A549 (cell line): ENCODE results near the gene DDN. TPM values are rescaled to one million over a fixed set of nuclear protein-coding genes. Genes with fewer than 3 reads are reported as not detected.

Experiments used
- ATAC-seq, 2 experiments: fragments of 200-7000 bp in 1 of 2; fragments of >200 bp in 1 of 2; cut with Nextera tagmentation in 1 of 2; cut with Tn5 transposase in 1 of 2; 3 replicates each; pipeline versions ENCODE4 v1.8.0 to v1.9.1; 2018 to 2020; ENCODE audit warnings: mild to moderate bottlenecking in 1 of 2, moderate library complexity in 1 of 2
- CTCF ChIA-PET: fragments of 300-600 bp; sonication (Branson Sonifier 250); formaldehyde crosslinking; extraction: SDS; loops from one replicate; lab custom pipeline; 2021; ENCODE audit warnings: antibody characterized with exemption, inconsistent platforms; lab: Yijun Ruan, JAX
- POLR2A ChIA-PET: fragments of 350-600 bp; formaldehyde crosslinking; extraction: SDS; loops from one replicate; lab custom pipeline; 2021; ENCODE audit warnings: antibody characterized with exemption, inconsistent platforms; lab: Yijun Ruan, JAX
- DNase-seq, 2 experiments: peaks; one replicate each; pipeline versions ENCODE4 v3.0.0 to v3.0.0-alpha.2; 2011 to 2016; ENCODE audit warnings: low read depth in 1 of 2, low spot score in 1 of 2
- FAIRE-seq: peaks from 2 replicates; lab custom pipeline; 2011; peaks lifted over from hg19 to GRCh38; lab: Jason Lieb, UNC
- H3K27ac ChIP-seq, 2 experiments: fragments of >200 bp; sonication (Bioruptor Twin); formaldehyde crosslinking; 3 replicates each; pipeline ENCODE4 v1.5.1; 2016 to 2017
- H3K4me1 ChIP-seq: fragments of >200 bp; sonication (Bioruptor Twin); formaldehyde crosslinking; 3 replicates; pipeline ENCODE4 v1.6.1; 2016
- H3K4me2 ChIP-seq: fragments of >200 bp; sonication (Bioruptor Twin); formaldehyde crosslinking; 3 replicates; pipeline ENCODE4 v1.6.1; 2016
- H3K4me3 ChIP-seq: fragments of >200 bp; sonication (Bioruptor Twin); formaldehyde crosslinking; 3 replicates; pipeline ENCODE4 v1.5.1; 2016
- H3K9me3 ChIP-seq: fragments of >200 bp; sonication (Bioruptor Twin); formaldehyde crosslinking; 3 replicates; pipeline ENCODE4 v1.6.1; 2016
- BHLHE40 ChIP-seq: IDR thresholded peaks from 2 replicates; pipeline ENCODE4 v1.6.1; 2012; ENCODE audit warnings: low read depth, low read length, inconsistent platforms
- CHD4 ChIP-seq: fragments of 200-600 bp; sonication (generic); IDR thresholded peaks from 2 replicates; pipeline ENCODE4 v1.6.1; 2016; ENCODE audit warnings: antibody characterized with exemption, mild to moderate bottlenecking, borderline replicate concordance
- EP300 ChIP-seq, 2 experiments: fragments of >200 bp; sonication (Bioruptor Twin); formaldehyde crosslinking; IDR thresholded peaks; 2 replicates in 1 of 2; 3 replicates in 1 of 2; pipeline ENCODE4 v1.6.1; 2016 to 2017
- FOSB ChIP-seq: fragments of 250-450 bp; sonication (Bioruptor Pico); IDR thresholded peaks from 2 replicates; pipeline ENCODE4 v1.5.0; 2020; ENCODE audit warnings: mild to moderate bottlenecking, moderate library complexity
- HDAC2 ChIP-seq: fragments of 200-600 bp; sonication (generic); IDR thresholded peaks from 2 replicates; pipeline ENCODE4 v1.6.1; 2016
- KDM1A ChIP-seq: fragments of 200-600 bp; sonication (generic); IDR thresholded peaks from 2 replicates; pipeline ENCODE4 v1.6.1; 2016; ENCODE audit warnings: low read depth, mild to moderate bottlenecking
- MAX ChIP-seq: IDR thresholded peaks from 2 replicates; pipeline ENCODE4 v1.6.1; 2012
- NPAS2 ChIP-seq: fragments of 250-450 bp; sonication (Bioruptor Pico); IDR thresholded peaks from 2 replicates; pipeline ENCODE4 v1.8.0; 2022; ENCODE audit warnings: mild to moderate bottlenecking, moderate library complexity, borderline replicate concordance
- PBX3 ChIP-seq: IDR thresholded peaks from 2 replicates; pipeline ENCODE4 v1.6.1; 2012
- RAD21 ChIP-seq, 2 experiments: fragments of >200 bp in 1 of 2; sonication (Bioruptor Twin) in 1 of 2; formaldehyde crosslinking in 1 of 2; IDR thresholded peaks in 1 of 2; conservative IDR thresholded peaks in 1 of 2; 2 replicates in 1 of 2; 3 replicates in 1 of 2; pipeline ENCODE4 v1.6.1; 2012 to 2018; ENCODE audit warnings: inconsistent platforms in 1 of 2
- SMC3 ChIP-seq: fragments of >200 bp; sonication (Bioruptor Twin); formaldehyde crosslinking; IDR thresholded peaks from 3 replicates; pipeline ENCODE4 v1.6.1; 2018; ENCODE audit warnings: inconsistent platforms
- USF2 ChIP-seq: fragments of 450-650 bp; IDR thresholded peaks from 2 replicates; pipeline ENCODE4 v1.6.1; 2014; ENCODE audit warnings: antibody characterized with exemption
- WGBS: methylation state at CpG from one replicate; pipeline ENCODE4 v1.1.6; 2017; ENCODE audit errors: missing lambda C conversion rate; 5-methylcytosine and 5-hydroxymethylcytosine counted together
- polyA plus RNA-seq, 4 experiments: library from polyadenylated mRNA; depleted of rRNA in 3 of 4; stranded (reverse); fragments of >200 nt; fragmentation: RNase III in 1 of 4; extraction: RNeasy Plus Mini Kit Qiagen cat#74134 plus additional on column Dnase treatment in 1 of 4; gene quantifications; 2 replicates in 3 of 4; 3 replicates in 1 of 4; pipeline ENCODE4 v1.2.3, GENCODE V29; 2011 to 2017
- TF ChIP-seq, protein P1 (sequence below): fragments of >200 bp; sonication (Bioruptor Twin); formaldehyde crosslinking; IDR thresholded peaks from 3 replicates; pipeline ENCODE4 v1.5.1; 2016

The DDN gene
- polyA plus RNA-seq, 2 of the 4 experiments (the other 2 are of a cell fraction), result 0.12 to 0.50 TPM

DNA sequence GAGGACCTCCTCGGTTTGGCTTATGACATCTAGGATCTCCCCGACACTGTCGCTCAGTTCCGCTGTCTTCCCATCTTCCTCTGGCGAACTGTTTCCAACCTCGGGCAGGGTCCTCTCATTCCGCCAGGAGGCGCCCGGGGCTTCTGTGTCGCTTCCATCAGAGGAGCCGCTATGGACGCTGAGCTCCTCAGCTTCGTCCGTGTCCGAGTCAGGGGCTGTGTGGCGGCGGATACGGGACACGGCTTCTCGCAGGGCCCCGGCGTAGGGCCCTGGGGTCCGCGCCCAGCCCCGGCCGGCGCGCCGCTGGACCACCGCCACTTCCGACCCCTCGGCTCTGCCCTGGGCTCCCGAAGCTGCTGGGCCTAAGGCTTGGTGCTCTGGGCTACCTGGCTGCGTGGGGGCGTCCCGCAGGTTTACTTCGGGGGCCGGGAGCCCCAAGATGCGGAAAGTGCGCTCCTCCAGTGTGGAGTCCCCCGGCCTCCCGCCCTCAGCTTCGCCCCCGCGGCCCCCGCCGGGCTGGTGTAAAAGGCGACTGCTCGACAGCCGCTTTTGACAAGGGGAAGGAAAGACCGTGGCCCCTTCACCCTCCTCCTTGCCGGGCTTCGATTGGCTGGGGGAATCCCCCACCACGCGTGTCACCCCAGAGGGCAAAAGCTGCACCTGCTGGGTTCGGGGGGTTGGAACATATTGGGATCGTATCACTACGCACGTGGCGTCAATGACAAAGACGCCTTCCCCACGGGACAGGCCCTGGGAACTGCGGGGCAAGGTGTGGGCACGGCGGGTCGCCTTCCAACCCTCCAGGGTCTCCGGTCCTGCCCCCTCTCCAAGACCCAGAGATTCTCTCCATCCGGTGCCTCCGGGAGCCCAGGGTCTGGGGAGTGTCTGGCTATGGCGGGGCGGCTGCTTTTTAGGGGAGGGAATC, 2.1 kb downstream of the DDN start:
- TF ChIP-seq FOSB (CRISPR knock-in tag), result no peak
- TF ChIP-seq HDAC2, result no peak
- no peak for TF ChIP-seq NPAS2 (CRISPR knock-in tag)
- no peak for TF ChIP-seq USF2
- TF ChIP-seq MAX, result peak; percentile 49
- TF ChIP-seq, protein P1, sequence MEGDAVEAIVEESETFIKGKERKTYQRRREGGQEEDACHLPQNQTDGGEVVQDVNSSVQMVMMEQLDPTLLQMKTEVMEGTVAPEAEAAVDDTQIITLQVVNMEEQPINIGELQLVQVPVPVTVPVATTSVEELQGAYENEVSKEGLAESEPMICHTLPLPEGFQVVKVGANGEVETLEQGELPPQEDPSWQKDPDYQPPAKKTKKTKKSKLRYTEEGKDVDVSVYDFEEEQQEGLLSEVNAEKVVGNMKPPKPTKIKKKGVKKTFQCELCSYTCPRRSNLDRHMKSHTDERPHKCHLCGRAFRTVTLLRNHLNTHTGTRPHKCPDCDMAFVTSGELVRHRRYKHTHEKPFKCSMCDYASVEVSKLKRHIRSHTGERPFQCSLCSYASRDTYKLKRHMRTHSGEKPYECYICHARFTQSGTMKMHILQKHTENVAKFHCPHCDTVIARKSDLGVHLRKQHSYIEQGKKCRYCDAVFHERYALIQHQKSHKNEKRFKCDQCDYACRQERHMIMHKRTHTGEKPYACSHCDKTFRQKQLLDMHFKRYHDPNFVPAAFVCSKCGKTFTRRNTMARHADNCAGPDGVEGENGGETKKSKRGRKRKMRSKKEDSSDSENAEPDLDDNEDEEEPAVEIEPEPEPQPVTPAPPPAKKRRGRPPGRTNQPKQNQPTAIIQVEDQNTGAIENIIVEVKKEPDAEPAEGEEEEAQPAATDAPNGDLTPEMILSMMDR, result peak; percentile 68
- TF ChIP-seq SMC3, result peak; percentile 71
- peak; percentile 57 to 72 for TF ChIP-seq RAD21 (conservative IDR thresholded peaks at IDR 0.05 in 1 of 2, IDR thresholded peaks at IDR 0.05 in 1 of 2)
- CTCF ChIA-PET, result interaction anchor here (0.7 to 77.5 kb wide), 31 partner anchors 9 to 182 kb away, joined by 3 to 2584 read pairs (median 5); partner anchors contain the start of genes ARF3, DDX23, DHH and FKBP11
- H3K4me3 ChIP-seq, result peak overlapping the region; percentile 37; the same call in 2 of the 3 replicates
- DNase-seq, result peak; percentile 83 to 94
- 40% methylated on average over 57 of the region's 71 CpGs for WGBS
- no peaks in the 10 kb centered on the region for H3K9me3 ChIP-seq
- FAIRE-seq, result peak; percentile 39
- ATAC-seq, result peak; percentile 65 to 80
- H3K27ac ChIP-seq, result peak overlapping the region; percentile 52 to 74; a peak in 5 of 6 replicates
- H3K4me1 ChIP-seq, result peaks cover 19% of the 10 kb centered on the region
- H3K4me2 ChIP-seq, result peak overlapping the region; percentile 87
- POLR2A ChIA-PET, result interaction anchor here (0.6 to 2.5 kb wide), 5 partner anchors 19 to 131 kb away, joined by 3 to 9 read pairs (median 3); partner anchors contain the start of genes ARF3, PRKAG1 and RND1

GRCh38 chr12:48995086-48995879, 3.9 kb downstream of the DDN start:
- DNase-seq (peak; percentile 89 to 99), ATAC-seq (peak; percentile 65 to 76), FAIRE-seq (no peak)
- H3K27ac ChIP-seq, result peak overlapping the region; percentile 32 to 56; a peak in 3 of 6 replicates
- TF ChIP-seq CHD4 (peak; percentile 86), EP300 (IDR thresholded peaks at IDR 0.05) (no peak), PBX3 (0 out of 2 replicates have a peak, but pooled peaks have one; percentile 49), KDM1A (peak; percentile 90; the same call in 1 of the 2 replicates), RAD21 (conservative IDR thresholded peaks at IDR 0.05 in 1 of 2, IDR thresholded peaks at IDR 0.05 in 1 of 2) (peak; percentile 81 to 83), BHLHE40 (no peak), SMC3 (peak; percentile 61)
- TF ChIP-seq, protein P1, result peak; percentile 66
- peak overlapping the region; percentile 91 for H3K4me2 ChIP-seq
- POLR2A ChIA-PET, result interaction anchor here (0.6 to 1.2 kb wide), 2 partner anchors 21 to 1759 kb away, joined by 3 read pairs; no protein-coding TSS in a partner anchor
- H3K9me3 ChIP-seq, result no peaks in the 10 kb centered on the region
- WGBS, result 11% methylated on average over 32 of the region's 32 CpGs
- CTCF ChIA-PET, result interaction anchor here (0.6 to 77.5 kb wide), 26 partner anchors 8 to 145 kb away, joined by 3 to 2584 read pairs (median 5); partner anchors contain the start of genes ARF3, DDX23, DHH and FKBP11
- peaks cover 18% of the 10 kb centered on the region for H3K4me1 ChIP-seq
- peak overlapping the region; percentile 32 for H3K4me3 ChIP-seq
